IPS-20b (cell line): ENCODE data around the gene ITPKB.
"Not testable (repeated sequence)": the region's sequence is repeated elsewhere in the genome, so short reads cannot be mapped to it uniquely, and the experiment has no call there.

ENCODE experiments used
- H3K27ac ChIP-seq: one replicate; pipeline ENCODE4 v1.5.1; 2013; ENCODE audit warnings: low read length
- H3K27me3 ChIP-seq: 2 replicates; pipeline ENCODE4 v1.6.1; 2013; ENCODE audit warnings: mild to moderate bottlenecking, low read length, inconsistent platforms; ENCODE audit not compliant: insufficient read depth
- H3K36me3 ChIP-seq: 2 replicates; pipeline ENCODE4 v1.6.1; 2013; ENCODE audit warnings: low read depth, mild to moderate bottlenecking, inconsistent platforms, low read length, moderate library complexity; ENCODE audit not compliant: insufficient read depth
- H3K4me1 ChIP-seq: 2 replicates; pipeline ENCODE4 v1.6.1; 2013; ENCODE audit warnings: mild to moderate bottlenecking, control low read depth, inconsistent platforms, low read length, moderate library complexity; ENCODE audit not compliant: insufficient read depth
- H3K4me3 ChIP-seq: 2 replicates; pipeline ENCODE4 v1.5.1; 2013; ENCODE audit warnings: mild to moderate bottlenecking, low read length, inconsistent platforms
- H3K9ac ChIP-seq: 2 replicates; pipeline ENCODE4 v1.6.1; 2013; ENCODE audit warnings: low read depth, mild to moderate bottlenecking, inconsistent platforms, low read length, moderate library complexity
- H3K9me3 ChIP-seq: 2 replicates; pipeline ENCODE4 v1.6.1; 2013; ENCODE audit warnings: mild to moderate bottlenecking, low read depth, low read length, inconsistent platforms; ENCODE audit not compliant: insufficient read depth

The ITPKB gene

DNA sequence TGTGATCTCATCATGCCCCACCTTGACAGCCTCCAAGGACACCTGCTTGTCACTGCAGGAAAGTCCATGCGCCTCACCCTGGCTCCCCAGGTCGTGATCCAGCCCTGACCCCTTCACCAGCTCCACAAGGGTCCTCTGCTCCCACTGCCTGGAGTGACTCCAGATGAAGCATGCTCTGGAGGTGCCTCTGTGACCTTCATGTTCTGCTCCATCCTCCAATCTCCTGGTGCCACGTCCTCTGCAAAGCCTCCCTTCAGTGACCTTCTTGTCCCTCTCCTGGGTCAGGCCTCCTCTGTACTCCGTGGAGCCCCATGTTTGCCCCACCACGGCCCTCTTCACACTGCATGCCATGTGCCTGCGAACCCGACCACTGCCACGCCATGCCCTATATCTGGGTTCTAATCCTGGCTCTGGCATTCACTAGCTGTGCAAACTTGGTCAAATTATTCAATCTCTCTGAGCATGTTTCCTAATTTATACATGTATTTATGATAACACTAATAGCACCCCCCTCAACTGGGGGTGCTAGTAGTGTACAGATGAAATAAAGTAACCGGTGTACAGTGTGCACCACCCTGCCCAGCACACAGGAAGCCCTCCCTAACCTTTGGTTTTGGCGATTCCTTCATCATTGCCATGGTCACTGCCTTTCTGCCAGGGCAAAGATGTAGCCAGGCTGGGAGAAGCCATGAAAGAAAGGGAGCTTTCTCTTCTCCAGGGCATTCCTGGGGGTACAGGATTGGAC, 113.1 kb downstream of the ITPKB start:
- peaks cover 8% of the 10 kb centered on the region; the same call in 1 of the 2 replicates for H3K9me3 ChIP-seq
- H3K27ac ChIP-seq, result no peak overlapping the region
- peaks cover 22% of the 10 kb centered on the region for H3K27me3 ChIP-seq
- H3K36me3 ChIP-seq, result no peaks in the 10 kb centered on the region
- H3K9ac ChIP-seq, result no peak overlapping the region
- no peaks in the 10 kb centered on the region for H3K4me1 ChIP-seq
- no peak overlapping the region for H3K4me3 ChIP-seq

- H3K36me3 ChIP-seq, result no peaks in the 10 kb centered on the region
- H3K27ac ChIP-seq, result no peak overlapping the region
Observed at GRCh38 chr1:226625326-226625725, 113.8 kb downstream of the ITPKB start.

DNA sequence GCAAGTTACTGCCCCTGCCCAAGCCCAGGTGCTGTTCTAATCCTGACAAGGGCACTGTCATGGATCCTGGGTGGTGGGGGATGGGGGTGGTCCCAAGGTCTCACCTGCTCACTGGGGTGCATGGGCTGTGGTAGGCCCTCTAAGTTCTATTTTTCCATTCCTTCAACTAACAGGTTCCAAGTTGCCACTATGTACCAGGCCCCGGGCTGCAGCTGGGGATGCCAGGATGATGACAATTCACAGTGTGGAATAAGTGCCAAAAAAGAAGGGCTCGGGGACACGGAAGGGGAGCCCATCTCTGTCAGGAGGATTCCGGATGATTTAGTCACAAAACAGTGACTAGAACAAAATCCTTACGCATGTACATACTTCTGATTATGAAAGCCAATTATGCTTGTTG, 114.6 kb downstream of the ITPKB start:
- H3K4me1 ChIP-seq, result no peaks in the 10 kb centered on the region

More at GRCh38 chr1:226625326-226625725, 113.8 kb downstream of the ITPKB start:
- H3K9ac ChIP-seq, result no peak overlapping the region
- no peak overlapping the region for H3K4me3 ChIP-seq
- H3K9me3 ChIP-seq, result peaks cover 8% of the 10 kb centered on the region; the same call in 1 of the 2 replicates
- H3K4me1 ChIP-seq, result no peaks in the 10 kb centered on the region
- peaks cover 22% of the 10 kb centered on the region for H3K27me3 ChIP-seq

GRCh38 chr1:226622012-226622411, 117.1 kb downstream of the ITPKB start:
- Histone ChIP-seq H3K27me3 (peaks cover 16% of the 10 kb centered on the region), H3K4me3 (no peak overlapping the region), H3K4me1 (no peaks in the 10 kb centered on the region), H3K36me3 (no peaks in the 10 kb centered on the region), H3K9me3 (peaks cover 8% of the 10 kb centered on the region; the same call in 1 of the 2 replicates), H3K9ac (no peak overlapping the region), H3K27ac (no peak overlapping the region)

More for the DNA sequence above, 114.6 kb downstream of the ITPKB start:
- Histone ChIP-seq H3K27me3 (peaks cover 22% of the 10 kb centered on the region), H3K27ac (no peak overlapping the region), H3K36me3 (no peaks in the 10 kb centered on the region), H3K9ac (no peak overlapping the region), H3K9me3 (peaks cover 8% of the 10 kb centered on the region; the same call in 1 of the 2 replicates), H3K4me3 (no peak overlapping the region)

DNA sequence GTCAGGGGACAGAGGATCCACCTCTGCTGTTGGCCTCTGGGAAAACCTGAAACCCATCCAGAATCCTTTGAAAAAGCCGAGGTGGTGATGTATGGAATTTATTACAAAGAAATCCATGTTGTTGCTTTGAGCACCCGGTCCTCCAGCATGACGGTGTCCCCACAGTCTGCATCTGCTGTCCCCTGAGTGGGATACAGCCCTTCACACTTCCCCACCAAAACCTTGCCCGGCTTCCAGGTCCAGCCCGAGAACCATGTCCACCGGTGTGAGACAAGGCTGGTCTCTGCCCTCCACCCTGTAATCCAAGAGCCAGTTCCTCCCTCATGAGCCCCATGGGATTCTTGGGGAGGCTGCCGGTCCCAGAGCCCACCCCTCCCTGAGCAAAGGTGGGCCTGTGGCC, 120.1 kb downstream of the ITPKB start:
- Histone ChIP-seq H3K27ac (no peak overlapping the region), H3K36me3 (no peaks in the 10 kb centered on the region), H3K4me1 (no peaks in the 10 kb centered on the region), H3K27me3 (no peaks in the 10 kb centered on the region), H3K9me3 (peaks cover 8% of the 10 kb centered on the region; the same call in 1 of the 2 replicates), H3K4me3 (no peak overlapping the region), H3K9ac (no peak overlapping the region)

- Histone ChIP-seq H3K4me3 (no peak overlapping the region), H3K9me3 (peaks cover 8% of the 10 kb centered on the region; the same call in 1 of the 2 replicates), H3K27me3 (no peaks in the 10 kb centered on the region), H3K4me1 (no peaks in the 10 kb centered on the region), H3K36me3 (no peaks in the 10 kb centered on the region), H3K9ac (no peak overlapping the region), H3K27ac (no peak overlapping the region)
Observed at GRCh38 chr1:226618380-226618779, 120.7 kb downstream of the ITPKB start.

GRCh38 chr1:226617719-226618118, 121.4 kb downstream of the ITPKB start:
- H3K9ac ChIP-seq, H3K9me3 ChIP-seq, H3K27ac ChIP-seq, H3K36me3 ChIP-seq, H3K4me3 ChIP-seq, H3K27me3 ChIP-seq, H3K4me1 ChIP-seq: not testable (repeated sequence)

GRCh38 chr1:226617109-226617508, 122.0 kb downstream of the ITPKB start:
- Histone ChIP-seq H3K9ac (no peak overlapping the region), H3K9me3 (peaks cover 8% of the 10 kb centered on the region; the same call in 1 of the 2 replicates), H3K36me3 (no peaks in the 10 kb centered on the region), H3K4me1 (no peaks in the 10 kb centered on the region), H3K4me3 (no peak overlapping the region), H3K27ac (no peak overlapping the region), H3K27me3 (no peaks in the 10 kb centered on the region)

DNA sequence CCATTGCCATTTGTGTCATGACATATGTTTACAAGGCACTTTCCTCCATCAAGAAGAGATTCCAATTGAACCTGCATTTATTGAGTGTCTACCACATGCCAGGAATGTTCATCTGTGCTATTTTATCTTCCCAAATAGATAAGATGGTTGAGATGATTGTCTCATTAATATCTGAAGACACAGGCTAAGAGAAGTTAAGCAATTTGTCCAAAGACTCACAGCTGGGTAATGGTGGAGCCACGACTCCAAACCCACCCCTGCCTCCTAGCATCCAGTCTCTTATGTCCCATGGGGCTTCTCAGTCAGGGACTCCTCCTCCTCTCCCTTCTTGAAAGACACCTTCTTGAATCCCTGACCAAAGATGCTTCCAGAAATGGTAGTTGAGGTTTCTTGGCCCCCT, 122.4 kb downstream of the ITPKB start:
- H3K9ac ChIP-seq, result no peak overlapping the region

GRCh38 chr1:226615876-226616275, 123.2 kb downstream of the ITPKB start:
- no peaks in the 10 kb centered on the region for H3K36me3 ChIP-seq
- no peaks in the 10 kb centered on the region for H3K27me3 ChIP-seq
- no peak overlapping the region for H3K9ac ChIP-seq
- H3K9me3 ChIP-seq, result no peaks in the 10 kb centered on the region
- H3K4me3 ChIP-seq, result no peak overlapping the region
- no peaks in the 10 kb centered on the region for H3K4me1 ChIP-seq
- no peak overlapping the region for H3K27ac ChIP-seq

More for the DNA sequence above, 122.4 kb downstream of the ITPKB start:
- Histone ChIP-seq H3K27me3 (no peaks in the 10 kb centered on the region), H3K9me3 (peaks cover 4% of the 10 kb centered on the region; the same call in 1 of the 2 replicates), H3K4me1 (no peaks in the 10 kb centered on the region), H3K27ac (no peak overlapping the region), H3K4me3 (no peak overlapping the region), H3K36me3 (no peaks in the 10 kb centered on the region)

GRCh38 chr1:226611980-226612379, 127.1 kb downstream of the ITPKB start:
- not testable (repeated sequence) for H3K27ac ChIP-seq, H3K9me3 ChIP-seq, H3K4me3 ChIP-seq, H3K4me1 ChIP-seq, H3K36me3 ChIP-seq, H3K9ac ChIP-seq, H3K27me3 ChIP-seq

GRCh38 chr1:226611301-226611700, 127.8 kb downstream of the ITPKB start:
- Histone ChIP-seq H3K9me3 (no peaks in the 10 kb centered on the region), H3K4me3 (no peak overlapping the region), H3K27me3 (no peaks in the 10 kb centered on the region), H3K36me3 (no peaks in the 10 kb centered on the region), H3K27ac (no peak overlapping the region), H3K4me1 (no peaks in the 10 kb centered on the region), H3K9ac (no peak overlapping the region)
